ENCODE results near the gene CCL2. TPM values are rescaled to one million over a fixed set of nuclear protein-coding genes. Genes with fewer than 3 reads are reported as not detected.

Gene CCL2
- total and polyA plus RNA-seq, 2 donors (not counting 1 experiment from before 2014, with no cell fraction given) = 4.4 TPM; not detected in 1

DNA sequence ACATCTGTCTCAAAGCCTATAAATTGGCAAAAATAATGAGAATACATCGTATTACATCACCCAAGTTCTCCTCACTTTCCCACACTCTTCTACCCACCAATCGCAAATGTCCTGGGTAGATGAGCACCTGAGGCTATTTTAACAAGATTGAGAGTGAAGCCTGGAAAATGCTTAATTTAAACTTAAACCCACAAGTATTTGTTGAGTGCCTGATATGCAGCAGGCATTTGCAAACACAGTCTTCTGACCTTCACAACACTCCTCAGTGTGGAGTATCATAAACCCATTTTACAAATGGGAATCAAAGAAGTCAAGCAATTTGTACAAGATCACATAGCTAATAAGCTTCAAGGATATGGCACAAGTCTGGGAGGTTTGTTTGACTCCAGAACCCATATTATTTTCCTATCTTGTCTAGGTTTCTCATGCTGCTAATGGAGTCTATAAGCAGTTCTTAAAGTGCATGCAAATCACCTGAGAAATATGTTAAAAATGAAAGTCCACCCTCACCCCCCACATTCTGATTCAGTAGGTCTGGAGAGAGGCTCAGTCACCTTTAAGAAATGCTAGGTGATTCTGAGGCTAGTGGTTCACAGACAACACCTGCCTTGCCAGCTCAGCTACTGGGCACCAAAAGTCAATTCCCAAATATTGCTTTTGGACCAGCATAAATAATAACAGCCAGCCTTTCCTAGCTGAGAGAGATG is 34.9 kb upstream of the CCL2 start:
- H4K20me1 ChIP-seq (ENCODE audit: control insufficient read depth, insufficient read depth, low read length, poor library complexity, severe bottlenecking) = no peaks in the 10 kb centered on the region
- H3K27me3 ChIP-seq (replicated peaks in 1 of 4; ENCODE audit: control extremely low read depth in 1 of 4, control insufficient read depth in 3 of 4, insufficient read depth in 4 of 4, low read length in 3 of 4) = peaks cover 0 to 11% (median 2%) of the 10 kb centered on the region in 4 experiments
- ChIA-PET POLR2A (no interaction called here), CTCF (no interaction called here)
- intact Hi-C loops (cut with micrococcal nuclease) = no loop called here
- Mint-ChIP-seq H3K4me3 (no peak overlapping the region), H3K27ac (no peak overlapping the region), H3K27me3 (peaks cover 33% of the 10 kb centered on the region), H3K4me1 (peaks cover 4% of the 10 kb centered on the region), H3K9me3 (ENCODE audit: insufficient read depth) (peaks cover 4% of the 10 kb centered on the region)
- no peaks in the 10 kb centered on the region for H3K79me2 ChIP-seq (ENCODE audit: control insufficient read depth, insufficient read depth, low read length)
- no peaks in the 10 kb centered on the region for H3K4me1 ChIP-seq (ENCODE audit: control insufficient read depth in 2 of 2, insufficient read depth in 2 of 2, low read length in 2 of 2)
- no peak overlapping the region for H3K4me3 ChIP-seq (ENCODE audit: control extremely low read depth in 1 of 5, extremely low read depth in 1 of 5, insufficient read depth in 1 of 5, low read depth in 2 of 5, low read length in 4 of 5)
- H3K9me3 ChIP-seq (ENCODE audit: control extremely low read depth in 1 of 3, control insufficient read depth in 2 of 3, insufficient read depth in 1 of 3, low read length in 2 of 3) = peaks cover 0 to 9% (median 0%) of the 10 kb centered on the region in 3 donors
- TF ChIP-seq CTCF (IDR thresholded peaks at IDR 0.05) (no peak), EZH2 (IDR thresholded peaks at IDR 0.05; ENCODE audit: borderline replicate concordance, insufficient read depth, low read depth, low read length, poor library complexity, severe bottlenecking) (no peak)
- H3K27ac ChIP-seq (ENCODE audit: low read length in 2 of 2) = no peak overlapping the region
- no CpG with 5 or more reads among the region's 2 CpGs for WGBS (ENCODE audit: insufficient coverage)
- ATAC-seq (ENCODE audit: low read depth) = no peak
- H3K9ac ChIP-seq (ENCODE audit: low read length) = no peak overlapping the region
- H3K4me2 ChIP-seq (replicated peaks; ENCODE audit: low read depth, low read length, poor library complexity, severe bottlenecking) = no peak overlapping the region
- no peaks in the 10 kb centered on the region for H3K36me3 ChIP-seq (replicated peaks in 1 of 2; ENCODE audit: control extremely low read depth in 1 of 2, control insufficient read depth in 1 of 2, extremely low read depth in 1 of 2, insufficient read depth in 2 of 2, low read length in 1 of 2)
- no peak overlapping the region for H2AFZ ChIP-seq (ENCODE audit: insufficient read depth, low read depth, low read length, poor library complexity, severe bottlenecking)
- DNase-seq = no peak

GRCh38 chr17:34220752-34221395 is 34.2 kb upstream of the CCL2 start:
- DNase-seq (no peak), ATAC-seq (ENCODE audit: low read depth) (no peak)
- Histone ChIP-seq H3K9ac (ENCODE audit: low read length) (no peak overlapping the region), H3K36me3 (replicated peaks in 1 of 2; ENCODE audit: control extremely low read depth in 1 of 2, control insufficient read depth in 1 of 2, extremely low read depth in 1 of 2, insufficient read depth in 2 of 2, low read length in 1 of 2) (no peaks in the 10 kb centered on the region), H3K4me1 (ENCODE audit: control insufficient read depth in 2 of 2, insufficient read depth in 2 of 2, low read length in 2 of 2) (no peaks in the 10 kb centered on the region), H3K27ac (ENCODE audit: low read length in 2 of 2) (no peak overlapping the region), H3K79me2 (ENCODE audit: control insufficient read depth, insufficient read depth, low read length) (no peaks in the 10 kb centered on the region), H3K27me3 (replicated peaks in 1 of 4; ENCODE audit: control extremely low read depth in 1 of 4, control insufficient read depth in 3 of 4, insufficient read depth in 4 of 4, low read length in 3 of 4) (peaks cover 0 to 11% (median 2%) of the 10 kb centered on the region in 4 experiments), H4K20me1 (ENCODE audit: control insufficient read depth, insufficient read depth, low read length, poor library complexity, severe bottlenecking) (no peaks in the 10 kb centered on the region), H3K4me2 (replicated peaks; ENCODE audit: low read depth, low read length, poor library complexity, severe bottlenecking) (no peak overlapping the region), H3K4me3 (ENCODE audit: control extremely low read depth in 1 of 5, extremely low read depth in 1 of 5, insufficient read depth in 1 of 5, low read depth in 2 of 5, low read length in 4 of 5) (no peak overlapping the region), H3K9me3 (ENCODE audit: control extremely low read depth in 1 of 3, control insufficient read depth in 2 of 3, insufficient read depth in 1 of 3, low read length in 2 of 3) (peaks cover 0 to 5% (median 0%) of the 10 kb centered on the region in 3 donors), H2AFZ (ENCODE audit: insufficient read depth, low read depth, low read length, poor library complexity, severe bottlenecking) (no peak overlapping the region)
- Mint-ChIP-seq H3K9me3 (ENCODE audit: insufficient read depth) (peaks cover 4% of the 10 kb centered on the region), H3K27me3 (peaks cover 33% of the 10 kb centered on the region), H3K4me1 (peaks cover 4% of the 10 kb centered on the region), H3K27ac (no peak overlapping the region), H3K4me3 (no peak overlapping the region)
- WGBS (ENCODE audit: insufficient coverage) = 90% methylated on average over 1 of the region's 5 CpGs
- POLR2A ChIA-PET = no interaction called here
- intact Hi-C loops (cut with micrococcal nuclease) = no loop called here
- TF ChIP-seq CTCF (IDR thresholded peaks at IDR 0.05) (no peak), EZH2 (IDR thresholded peaks at IDR 0.05; ENCODE audit: borderline replicate concordance, insufficient read depth, low read depth, low read length, poor library complexity, severe bottlenecking) (no peak)
- CTCF ChIA-PET = interaction anchor here (1.0 kb wide), 1 partner anchor 20 kb away, joined by 3 read pairs; no protein-coding TSS in a partner anchor

All from B cell (primary cell).